ENCODE data around the gene UNC119B.

UNC119B gene

GRCh38 chr12:120733574-120733973 lies 23.3 kb downstream of the UNC119B start:
- TF ChIP-seq, protein P1, sequence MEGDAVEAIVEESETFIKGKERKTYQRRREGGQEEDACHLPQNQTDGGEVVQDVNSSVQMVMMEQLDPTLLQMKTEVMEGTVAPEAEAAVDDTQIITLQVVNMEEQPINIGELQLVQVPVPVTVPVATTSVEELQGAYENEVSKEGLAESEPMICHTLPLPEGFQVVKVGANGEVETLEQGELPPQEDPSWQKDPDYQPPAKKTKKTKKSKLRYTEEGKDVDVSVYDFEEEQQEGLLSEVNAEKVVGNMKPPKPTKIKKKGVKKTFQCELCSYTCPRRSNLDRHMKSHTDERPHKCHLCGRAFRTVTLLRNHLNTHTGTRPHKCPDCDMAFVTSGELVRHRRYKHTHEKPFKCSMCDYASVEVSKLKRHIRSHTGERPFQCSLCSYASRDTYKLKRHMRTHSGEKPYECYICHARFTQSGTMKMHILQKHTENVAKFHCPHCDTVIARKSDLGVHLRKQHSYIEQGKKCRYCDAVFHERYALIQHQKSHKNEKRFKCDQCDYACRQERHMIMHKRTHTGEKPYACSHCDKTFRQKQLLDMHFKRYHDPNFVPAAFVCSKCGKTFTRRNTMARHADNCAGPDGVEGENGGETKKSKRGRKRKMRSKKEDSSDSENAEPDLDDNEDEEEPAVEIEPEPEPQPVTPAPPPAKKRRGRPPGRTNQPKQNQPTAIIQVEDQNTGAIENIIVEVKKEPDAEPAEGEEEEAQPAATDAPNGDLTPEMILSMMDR (IDR thresholded peaks at IDR 0.05; ENCODE audit: insufficient read depth, low read length, missing control alignments): no peak
- no peak for DNase-seq (ENCODE audit: low read depth, low spot score)
- ChIA-PET CTCF (no interaction called here), POLR2A (no interaction called here)
- no peak overlapping the region for H3K4me3 ChIP-seq (ENCODE audit: low read depth, low read length)

DNA sequence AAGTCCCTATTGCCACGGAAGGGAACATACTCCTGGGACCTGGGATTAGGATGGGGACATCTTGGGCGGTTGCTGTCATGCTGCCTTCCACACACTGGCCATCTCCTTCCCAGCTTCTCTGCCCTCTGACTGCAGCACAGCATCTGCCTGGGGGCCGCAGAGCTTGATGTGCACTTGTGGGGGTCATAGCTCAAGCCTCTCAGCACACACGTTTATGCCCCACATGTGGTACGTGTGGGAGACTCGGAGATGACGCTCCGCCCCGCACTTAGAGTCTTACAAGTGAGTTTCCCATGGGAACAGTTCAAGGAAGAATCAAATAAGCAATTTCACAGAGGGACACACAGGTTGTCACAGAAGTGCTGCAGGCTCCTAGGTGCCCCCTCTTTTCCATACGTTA lies 24.0 kb downstream of the UNC119B start:
- no peak overlapping the region for H3K4me3 ChIP-seq (ENCODE audit: low read depth, low read length)
- DNase-seq (ENCODE audit: low read depth, low spot score): no peak
- TF ChIP-seq, protein P1 (IDR thresholded peaks at IDR 0.05; ENCODE audit: insufficient read depth, low read length, missing control alignments): no peak
- ChIA-PET CTCF (no interaction called here), POLR2A (no interaction called here)

GRCh38 chr12:120735181-120735580 lies 24.9 kb downstream of the UNC119B start:
- TF ChIP-seq, protein P1 (IDR thresholded peaks at IDR 0.05; ENCODE audit: insufficient read depth, low read length, missing control alignments): no peak
- H3K4me3 ChIP-seq (ENCODE audit: low read depth, low read length): no peak overlapping the region
- CTCF ChIA-PET: no interaction called here
- POLR2A ChIA-PET: no interaction called here
- DNase-seq (ENCODE audit: low read depth, low spot score): no peak

- DNase-seq (ENCODE audit: low read depth, low spot score): no peak
- POLR2A ChIA-PET: no interaction called here
- no peak overlapping the region for H3K4me3 ChIP-seq (ENCODE audit: low read depth, low read length)
- TF ChIP-seq, protein P1 (IDR thresholded peaks at IDR 0.05; ENCODE audit: insufficient read depth, low read length, missing control alignments): no peak
- CTCF ChIA-PET: interaction anchor here (1.5 to 4.5 kb wide), 2 partner anchors 231 to 236 kb away, joined by 5 to 33 read pairs; no protein-coding TSS in a partner anchor
These were observed 26.4 kb downstream of the UNC119B start for GRCh38 chr12:120736404-120737331.

DNA sequence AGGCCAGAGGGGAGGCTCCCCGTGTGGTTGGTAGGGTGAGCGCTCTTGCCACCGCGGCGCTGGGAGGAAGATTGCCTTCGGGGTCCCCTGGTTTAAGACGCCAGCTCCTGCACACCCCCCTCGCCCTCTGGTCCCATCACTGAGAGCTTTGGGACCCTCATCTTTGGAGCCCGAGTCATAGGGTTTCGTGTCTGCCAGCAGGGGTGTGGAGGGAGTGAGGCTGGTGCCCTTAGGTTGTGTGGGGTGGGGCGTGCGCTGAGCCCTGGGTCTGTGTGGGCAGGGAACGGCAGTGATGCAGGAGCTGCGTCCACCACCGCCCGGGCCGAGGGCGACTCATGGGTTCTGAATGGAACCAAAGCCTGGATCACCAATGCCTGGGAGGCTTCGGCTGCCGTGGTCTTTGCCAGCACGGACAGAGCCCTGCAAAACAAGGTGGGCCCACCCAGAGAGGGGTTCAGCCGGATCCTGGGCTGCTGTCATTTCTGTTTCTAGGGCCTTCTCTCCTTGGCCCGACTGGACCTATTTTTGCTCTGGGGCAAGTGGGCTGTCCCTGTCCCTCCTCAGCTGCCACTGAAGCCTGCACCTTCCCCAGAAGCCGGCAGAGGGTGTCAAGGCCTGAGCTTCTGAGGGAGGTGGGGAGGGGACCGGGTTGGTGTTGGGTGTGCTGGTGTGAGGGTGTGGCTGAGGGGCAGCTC lies 27.4 kb downstream of the UNC119B start:
- CTCF ChIA-PET: interaction anchor here (0.7 to 4.5 kb wide), 4 partner anchors 10 to 235 kb away, joined by 3 to 33 read pairs (median 4); no protein-coding TSS in a partner anchor
- TF ChIP-seq, protein P1 (IDR thresholded peaks at IDR 0.05; ENCODE audit: insufficient read depth, low read length, missing control alignments): peak; percentile 59
- H3K4me3 ChIP-seq (ENCODE audit: low read depth, low read length): no peak overlapping the region
- POLR2A ChIA-PET: no interaction called here
- DNase-seq (ENCODE audit: low read depth, low spot score): no peak
